Activated naive CD8-positive, alpha-beta T cell (primary cell): ENCODE measurements around the gene AGPS.
"Not testable (repeated sequence)": the region's sequence is repeated elsewhere in the genome, so short reads cannot be mapped to it uniquely, and the experiment has no call there.

Experiments
- H3K27ac Mint-ChIP-seq: one replicate; pipeline ENCODE4 v1.8.0; 2021; ENCODE audit warnings: mixed read lengths
- H3K27me3 Mint-ChIP-seq: one replicate; pipeline ENCODE4 v1.8.0; 2021; ENCODE audit warnings: mixed read lengths
- H3K36me3 Mint-ChIP-seq: one replicate; pipeline ENCODE4 v1.8.0; 2021; ENCODE audit warnings: mixed read lengths
- H3K4me1 Mint-ChIP-seq: one replicate; pipeline ENCODE4 v1.8.0; 2021; ENCODE audit warnings: low read depth, mixed read lengths
- H3K4me3 Mint-ChIP-seq: one replicate; pipeline ENCODE4 v1.8.0; 2021; ENCODE audit warnings: mild to moderate bottlenecking, mixed read lengths
- H3K9me3 Mint-ChIP-seq: one replicate; pipeline ENCODE4 v1.8.0; 2021; ENCODE audit warnings: low read depth, mixed read lengths

AGPS gene

DNA sequence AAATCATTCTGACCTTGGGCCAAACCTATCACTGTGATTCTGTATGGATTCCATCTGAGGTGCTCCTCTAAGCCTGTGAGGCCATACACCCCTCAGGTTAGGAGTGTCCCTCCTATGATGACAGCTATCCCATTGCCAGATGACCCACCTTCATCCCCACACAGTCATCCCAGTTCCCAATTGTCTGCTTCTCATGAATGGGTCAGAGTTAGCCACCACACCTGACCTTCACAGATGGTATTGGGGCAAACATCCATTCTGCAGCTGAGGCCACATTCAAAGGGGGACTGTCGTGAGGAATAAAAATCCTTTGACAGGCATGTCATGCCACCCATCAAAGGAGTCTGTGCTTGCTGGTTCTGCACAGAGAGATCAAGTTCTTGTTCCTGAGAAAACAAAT is 155.2 kb downstream of the AGPS start:
- no peak overlapping the region for H3K27ac Mint-ChIP-seq
- no peaks in the 10 kb centered on the region for H3K36me3 Mint-ChIP-seq
- peaks cover 10% of the 10 kb centered on the region for H3K9me3 Mint-ChIP-seq
- no peak overlapping the region for H3K4me3 Mint-ChIP-seq
- H3K27me3 Mint-ChIP-seq = no peaks in the 10 kb centered on the region
- H3K4me1 Mint-ChIP-seq = peaks cover 2% of the 10 kb centered on the region

DNA sequence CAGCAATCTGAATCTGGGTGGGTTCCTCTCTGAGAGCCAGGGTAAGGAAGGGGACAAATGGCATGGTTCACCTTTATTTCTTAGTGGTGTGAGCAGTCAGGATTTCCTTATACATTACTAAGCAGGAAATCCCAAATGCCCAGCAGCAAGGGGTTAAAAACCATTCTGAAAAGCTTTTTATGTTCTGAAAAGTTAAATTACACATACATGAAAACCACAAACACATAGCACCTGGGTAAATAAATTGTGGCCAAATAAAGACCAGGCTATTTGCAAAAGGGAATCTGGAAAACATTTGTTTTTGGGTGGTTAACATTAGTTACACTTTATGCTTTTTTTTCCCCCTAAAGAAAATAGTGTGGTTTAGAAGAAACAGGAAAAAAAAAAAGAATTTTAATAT is 156.1 kb downstream of the AGPS start:
- peaks cover 10% of the 10 kb centered on the region for H3K9me3 Mint-ChIP-seq
- no peak overlapping the region for H3K4me3 Mint-ChIP-seq
- no peaks in the 10 kb centered on the region for H3K27me3 Mint-ChIP-seq
- no peak overlapping the region for H3K27ac Mint-ChIP-seq
- no peaks in the 10 kb centered on the region for H3K36me3 Mint-ChIP-seq
- peaks cover 10% of the 10 kb centered on the region for H3K4me1 Mint-ChIP-seq

DNA sequence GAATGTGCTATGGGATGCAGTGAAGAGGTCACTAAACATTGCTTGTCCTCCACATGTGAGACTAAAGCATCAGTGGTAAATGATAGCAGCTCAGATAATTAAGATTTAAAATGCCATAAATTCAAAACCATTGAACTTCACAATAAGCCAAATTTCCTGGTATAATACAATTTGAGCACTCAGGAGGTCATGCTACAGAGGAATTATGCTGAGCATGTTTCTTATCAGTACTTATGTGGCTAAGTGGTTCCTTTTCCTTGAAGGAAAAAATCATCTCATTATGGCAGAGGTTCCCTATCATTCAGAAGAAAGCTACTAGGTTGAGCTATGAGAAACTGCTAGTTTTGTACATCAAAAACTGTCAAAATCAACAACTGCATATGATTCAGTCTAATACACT is 156.6 kb downstream of the AGPS start:
- H3K9me3 Mint-ChIP-seq = peaks cover 10% of the 10 kb centered on the region
- H3K27me3 Mint-ChIP-seq = no peaks in the 10 kb centered on the region
- H3K36me3 Mint-ChIP-seq = no peaks in the 10 kb centered on the region
- H3K4me3 Mint-ChIP-seq = no peak overlapping the region
- H3K27ac Mint-ChIP-seq = no peak overlapping the region
- H3K4me1 Mint-ChIP-seq = peaks cover 12% of the 10 kb centered on the region

DNA sequence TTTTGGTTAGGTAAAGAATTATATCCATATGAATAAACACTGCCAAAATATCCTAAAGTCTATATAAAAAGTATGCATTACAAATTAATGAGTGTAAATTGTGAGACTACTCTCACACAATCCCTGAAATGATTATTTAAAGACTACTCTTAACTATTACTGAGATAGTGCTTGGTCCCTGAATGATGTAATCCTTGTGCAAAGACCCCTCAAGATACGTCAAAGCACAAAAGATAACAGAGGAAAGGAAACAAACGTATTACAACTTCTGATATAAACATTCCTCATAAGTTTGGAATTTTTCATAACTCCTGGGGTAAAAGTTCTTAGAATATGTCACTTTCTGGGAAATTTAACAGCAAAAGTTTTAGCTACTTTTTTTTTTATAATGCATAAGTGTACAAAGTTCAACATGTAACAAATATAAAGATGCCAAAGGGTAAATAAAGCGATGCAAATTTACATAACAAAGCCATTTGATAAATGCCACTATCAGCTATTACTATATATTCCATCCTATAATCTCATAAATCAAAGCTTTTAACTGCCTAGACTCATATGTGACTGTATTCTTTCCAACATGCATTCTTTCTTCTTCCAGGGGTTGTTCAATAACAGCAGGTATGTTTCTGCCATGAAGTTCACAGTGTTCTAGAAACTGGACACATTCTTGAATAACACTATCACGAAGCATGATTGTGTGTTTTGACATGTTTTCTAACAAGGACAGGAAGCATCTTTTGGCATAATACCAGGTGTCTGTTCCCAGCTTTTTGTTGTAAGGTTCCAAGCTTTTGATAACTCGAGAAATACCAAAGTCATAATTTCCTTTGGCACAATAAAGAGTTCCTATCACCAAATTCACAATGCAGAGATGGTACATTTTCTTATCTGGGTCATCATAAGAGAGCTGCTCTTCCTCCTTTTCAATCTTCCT is 158.0 kb downstream of the AGPS start:
- no peak overlapping the region for H3K4me3 Mint-ChIP-seq
- peaks cover 12% of the 10 kb centered on the region for H3K4me1 Mint-ChIP-seq
- peaks cover under 1% of the 10 kb centered on the region for H3K27me3 Mint-ChIP-seq
- peaks cover 10% of the 10 kb centered on the region for H3K9me3 Mint-ChIP-seq
- no peak overlapping the region for H3K27ac Mint-ChIP-seq
- no peaks in the 10 kb centered on the region for H3K36me3 Mint-ChIP-seq

DNA sequence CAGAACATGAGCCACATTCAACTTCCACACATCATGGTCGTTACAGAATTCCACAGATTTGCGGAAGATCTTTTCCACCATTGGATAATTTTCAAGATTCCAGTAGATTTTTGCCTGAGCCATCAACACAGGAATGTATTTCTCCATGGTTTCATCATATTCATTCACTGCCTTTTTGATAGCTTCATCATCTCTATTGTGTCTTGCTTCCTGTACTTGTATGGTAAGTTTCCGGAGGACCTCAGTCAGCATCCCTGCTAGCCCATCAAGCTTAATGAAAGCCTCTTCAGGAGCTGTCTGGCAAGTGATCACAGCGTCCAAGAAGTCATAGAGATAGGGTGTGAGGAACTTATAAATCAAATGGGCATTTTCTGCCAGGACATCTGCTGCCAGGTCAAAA is 158.8 kb downstream of the AGPS start:
- H3K36me3 Mint-ChIP-seq, H3K27me3 Mint-ChIP-seq, H3K27ac Mint-ChIP-seq, H3K9me3 Mint-ChIP-seq: not testable (repeated sequence)
- H3K4me3 Mint-ChIP-seq = peak overlapping the region; percentile 69
- peaks cover 12% of the 10 kb centered on the region for H3K4me1 Mint-ChIP-seq

DNA sequence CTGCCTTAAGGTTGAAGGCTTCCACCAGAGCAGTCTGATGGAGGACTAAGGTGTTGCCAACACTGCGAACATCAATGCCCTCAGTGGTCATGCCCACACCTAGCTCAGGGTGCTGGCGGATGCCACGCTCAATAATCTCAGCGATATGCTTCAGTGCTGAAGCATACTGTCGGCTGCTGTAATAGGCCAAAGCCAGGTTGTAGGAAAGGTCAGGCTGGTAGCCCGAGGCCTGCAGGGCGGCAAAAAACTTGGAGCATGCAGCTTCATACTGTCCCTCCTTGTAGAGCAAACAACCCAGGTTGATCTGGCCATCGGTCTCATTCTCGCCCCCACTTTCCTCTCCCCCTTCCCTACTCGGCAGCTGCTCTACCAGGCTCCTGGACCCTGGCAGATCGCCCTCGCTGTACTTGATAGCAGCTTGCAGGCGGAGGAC is 159.4 kb downstream of the AGPS start:
- Mint-ChIP-seq H3K9me3 (peaks cover 7% of the 10 kb centered on the region), H3K27ac (no peak overlapping the region), H3K27me3 (peaks cover 3% of the 10 kb centered on the region), H3K4me1 (peaks cover 12% of the 10 kb centered on the region), H3K4me3 (peak overlapping the region; percentile 98), H3K36me3 (peaks cover 2% of the 10 kb centered on the region)

DNA sequence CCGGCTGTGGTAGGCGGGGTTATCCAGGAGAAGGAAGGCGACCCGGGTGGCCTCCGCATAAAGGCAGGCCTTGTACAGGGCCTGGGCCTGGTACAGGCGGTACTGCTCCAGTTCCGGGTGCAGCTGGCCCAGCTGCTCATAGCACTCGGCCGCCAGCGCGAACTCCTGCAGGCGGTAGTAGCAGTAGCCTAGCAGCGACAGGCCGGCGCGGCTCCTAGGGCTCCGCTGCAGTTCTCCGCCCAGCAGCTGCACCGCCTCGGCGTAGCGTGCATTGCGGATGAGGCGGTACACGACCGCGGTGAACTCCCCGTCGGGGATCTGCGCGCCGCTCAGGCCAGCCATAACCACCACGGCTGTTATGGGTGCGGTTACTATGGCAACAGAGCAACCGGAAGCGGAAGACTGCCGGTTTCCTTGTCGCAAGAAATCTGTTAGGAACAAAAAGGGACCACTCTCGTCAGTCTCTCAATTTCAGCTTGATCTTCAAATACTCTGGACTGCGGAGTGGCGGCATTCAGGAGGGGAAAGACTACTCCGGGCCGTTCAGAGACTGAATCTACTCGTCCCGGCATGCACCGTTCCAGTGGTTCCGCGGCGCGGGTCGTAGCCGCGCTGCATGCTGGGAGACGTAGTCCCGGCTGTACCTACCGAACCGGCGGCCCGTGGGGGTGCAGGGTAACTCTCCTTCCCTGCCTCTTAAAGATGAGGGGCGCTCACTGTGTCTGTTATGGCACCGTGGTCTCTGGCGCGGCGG is 160.0 kb downstream of the AGPS start:
- H3K27me3 Mint-ChIP-seq = peaks cover 5% of the 10 kb centered on the region
- H3K4me3 Mint-ChIP-seq = peak overlapping the region; percentile 98
- peaks cover 13% of the 10 kb centered on the region for H3K9me3 Mint-ChIP-seq
- peaks cover 5% of the 10 kb centered on the region for H3K36me3 Mint-ChIP-seq
- peaks cover 12% of the 10 kb centered on the region for H3K4me1 Mint-ChIP-seq
- peak overlapping the region; percentile 100 for H3K27ac Mint-ChIP-seq

DNA sequence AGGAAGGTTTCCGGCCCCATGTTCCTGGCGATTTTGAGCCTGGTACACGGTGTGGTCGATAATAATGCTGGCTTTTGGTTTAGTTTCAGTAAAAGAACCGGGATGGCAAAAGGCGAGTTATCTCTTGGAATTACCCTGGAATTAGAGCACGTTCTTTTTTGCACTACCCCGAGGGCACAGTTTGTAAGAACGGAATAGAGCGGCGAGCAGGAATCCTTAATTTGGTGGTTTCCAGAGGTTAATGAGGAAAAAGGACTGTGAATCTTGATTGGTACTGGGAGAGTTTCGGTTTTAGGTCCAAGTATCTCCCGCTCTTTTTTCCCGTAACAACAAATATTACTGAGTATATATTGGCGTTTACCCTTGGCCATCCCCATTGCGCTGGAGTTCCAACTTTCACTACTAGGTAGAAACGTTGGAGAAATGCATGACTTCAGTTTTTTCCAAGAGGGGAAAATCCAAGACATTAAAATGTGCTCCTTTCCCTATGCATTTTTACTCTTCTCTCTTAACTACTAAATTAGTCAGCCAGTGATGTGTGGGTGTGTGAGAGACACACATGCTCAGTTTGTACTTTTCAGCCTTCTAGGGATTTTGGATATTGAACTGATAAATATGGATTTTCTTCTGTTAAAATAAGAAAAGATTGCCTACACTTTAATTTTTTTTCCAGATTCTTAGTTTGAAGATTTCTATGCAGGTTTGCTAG is 160.8 kb downstream of the AGPS start:
- Mint-ChIP-seq H3K27ac (peak overlapping the region; percentile 100), H3K4me1 (peaks cover 12% of the 10 kb centered on the region), H3K4me3 (peak overlapping the region; percentile 98), H3K9me3 (peaks cover 15% of the 10 kb centered on the region), H3K27me3 (peaks cover 5% of the 10 kb centered on the region), H3K36me3 (peaks cover 5% of the 10 kb centered on the region)

DNA sequence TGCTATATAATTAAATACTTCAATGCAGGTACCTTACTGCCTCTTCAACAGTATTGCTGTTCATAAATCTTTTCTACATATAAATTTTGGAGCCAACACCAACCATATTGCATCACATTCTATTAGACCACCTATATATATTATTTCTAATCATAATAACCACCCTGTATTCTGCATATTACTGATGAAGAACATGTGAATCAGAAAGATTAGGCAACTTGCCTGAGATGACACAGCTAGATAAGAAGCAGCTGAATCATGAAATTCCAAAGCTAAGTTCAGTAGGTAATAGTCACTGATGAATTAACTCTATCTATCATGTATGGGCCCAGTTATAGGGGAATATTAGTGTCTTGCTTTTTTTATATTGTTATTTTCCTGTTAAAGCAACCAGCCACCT is 161.8 kb downstream of the AGPS start:
- no peak overlapping the region for H3K27ac Mint-ChIP-seq
- H3K27me3 Mint-ChIP-seq = peaks cover 5% of the 10 kb centered on the region
- peaks cover 15% of the 10 kb centered on the region for H3K9me3 Mint-ChIP-seq
- peaks cover 5% of the 10 kb centered on the region for H3K36me3 Mint-ChIP-seq
- H3K4me3 Mint-ChIP-seq = no peak overlapping the region
- H3K4me1 Mint-ChIP-seq = peaks cover 12% of the 10 kb centered on the region

DNA sequence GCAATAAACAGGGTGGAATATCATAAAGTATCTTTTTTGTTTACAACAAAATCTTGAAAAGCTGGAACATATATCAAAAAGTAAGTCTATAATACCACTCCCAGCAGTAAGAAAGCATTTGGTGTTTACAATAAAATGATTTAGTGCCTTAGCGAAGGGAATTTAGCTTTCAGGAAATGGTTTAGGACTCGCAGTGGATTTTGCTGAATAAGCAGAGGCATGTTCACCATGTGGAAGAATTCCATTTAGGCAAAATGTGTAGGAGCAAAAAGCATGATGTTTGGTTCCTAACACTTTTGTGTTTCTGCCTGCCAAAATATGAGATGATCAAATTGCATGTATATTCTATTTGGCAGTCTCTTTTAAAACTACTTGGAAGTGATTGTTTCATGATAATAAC is 163.6 kb downstream of the AGPS start:
- Mint-ChIP-seq H3K4me1 (peaks cover 12% of the 10 kb centered on the region), H3K36me3 (peaks cover 5% of the 10 kb centered on the region)

DNA sequence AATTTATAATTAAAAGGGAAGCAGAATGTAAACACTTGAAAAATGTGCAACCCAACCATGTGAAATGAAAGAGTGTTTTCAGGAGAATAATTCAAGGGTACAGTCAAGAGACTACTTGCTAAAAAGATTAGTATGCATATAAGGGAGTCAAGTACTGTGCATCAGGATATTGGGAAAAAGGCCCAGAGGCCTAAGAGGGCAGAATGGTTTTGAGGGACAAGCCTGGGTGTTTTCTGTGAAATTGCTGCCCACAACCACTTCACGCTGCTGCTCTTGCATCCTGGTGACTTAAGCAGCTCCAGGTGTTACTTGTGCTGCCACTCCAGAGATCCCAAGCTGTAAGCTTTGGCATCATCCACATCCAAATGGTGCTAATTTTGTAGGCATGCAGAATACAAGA is 165.2 kb downstream of the AGPS start:
- Mint-ChIP-seq H3K9me3 (peaks cover 8% of the 10 kb centered on the region), H3K27ac (no peak overlapping the region), H3K4me1 (peaks cover 11% of the 10 kb centered on the region), H3K4me3 (no peak overlapping the region), H3K36me3 (peaks cover 5% of the 10 kb centered on the region), H3K27me3 (peaks cover 5% of the 10 kb centered on the region)

More for the DNA sequence above, 163.6 kb downstream of the AGPS start:
- peaks cover 5% of the 10 kb centered on the region for H3K27me3 Mint-ChIP-seq
- no peak overlapping the region for H3K4me3 Mint-ChIP-seq
- no peak overlapping the region for H3K27ac Mint-ChIP-seq
- peaks cover 8% of the 10 kb centered on the region for H3K9me3 Mint-ChIP-seq

DNA sequence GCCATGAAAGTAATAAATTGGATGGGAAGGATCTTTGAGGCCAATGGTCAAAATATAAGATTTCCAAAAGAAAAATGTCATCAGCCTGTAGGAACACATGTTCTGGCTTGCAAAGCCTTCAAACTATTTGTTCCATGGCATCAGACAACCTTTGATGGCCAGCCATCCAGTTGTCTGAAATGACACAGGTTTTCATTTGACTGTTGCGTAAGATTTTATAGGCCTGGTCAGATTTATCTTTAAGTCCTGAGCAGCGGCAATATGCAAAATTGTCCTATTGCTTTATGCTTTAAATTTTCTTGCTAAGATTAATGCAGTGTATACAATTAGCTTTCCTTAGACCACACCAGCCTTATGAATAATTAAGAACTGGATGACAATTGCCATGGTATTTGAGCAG is 167.1 kb downstream of the AGPS start:
- H3K27me3 Mint-ChIP-seq = peaks cover 5% of the 10 kb centered on the region
- H3K4me1 Mint-ChIP-seq = no peaks in the 10 kb centered on the region
- H3K4me3 Mint-ChIP-seq = no peak overlapping the region
- H3K27ac Mint-ChIP-seq = no peak overlapping the region
- peaks cover 8% of the 10 kb centered on the region for H3K9me3 Mint-ChIP-seq
- peaks cover 5% of the 10 kb centered on the region for H3K36me3 Mint-ChIP-seq

DNA sequence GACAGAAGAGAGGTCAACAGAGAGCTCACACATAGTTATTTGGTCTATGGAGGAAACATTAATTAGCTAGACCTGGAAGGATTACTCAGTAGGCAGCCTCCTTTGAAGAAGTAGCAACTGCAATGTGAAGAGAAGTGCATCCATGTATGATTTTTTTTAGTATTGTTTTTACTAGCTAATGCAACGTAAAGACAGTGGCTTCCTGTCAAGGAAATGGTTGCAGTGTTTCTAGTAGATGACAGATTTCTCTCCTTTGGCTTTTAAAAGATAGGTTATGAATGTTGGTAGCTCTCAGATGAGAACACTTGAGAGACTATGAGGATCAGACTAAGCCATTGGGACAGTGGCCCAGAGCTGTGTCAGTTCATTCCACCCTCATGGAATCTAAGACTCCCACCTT is 175.8 kb downstream of the AGPS start:
- Mint-ChIP-seq H3K4me3 (no peak overlapping the region), H3K27ac (no peak overlapping the region), H3K27me3 (no peaks in the 10 kb centered on the region), H3K9me3 (no peaks in the 10 kb centered on the region), H3K4me1 (no peaks in the 10 kb centered on the region), H3K36me3 (peaks cover 2% of the 10 kb centered on the region)

DNA sequence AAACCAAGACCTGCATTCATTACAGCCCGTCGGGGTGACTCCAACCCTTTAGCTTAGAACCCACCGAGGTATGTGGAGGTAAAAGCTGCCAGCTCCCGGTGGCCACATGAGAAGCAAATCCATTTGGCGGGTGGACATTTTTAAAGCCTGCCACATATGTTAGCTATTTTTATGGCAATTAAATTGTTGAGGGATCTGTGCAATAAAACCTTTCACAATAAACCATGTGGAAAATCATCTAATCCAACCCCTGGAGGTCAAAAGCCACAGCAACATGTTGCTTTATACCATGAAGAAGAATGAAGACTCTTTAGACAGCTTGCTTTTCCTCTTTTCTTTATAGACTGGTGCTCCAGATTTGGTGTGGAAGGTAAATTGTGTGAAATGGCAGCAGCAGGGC is 176.3 kb downstream of the AGPS start:
- Mint-ChIP-seq H3K27me3 (peaks cover 1% of the 10 kb centered on the region), H3K4me1 (no peaks in the 10 kb centered on the region), H3K4me3 (no peak overlapping the region)

DNA sequence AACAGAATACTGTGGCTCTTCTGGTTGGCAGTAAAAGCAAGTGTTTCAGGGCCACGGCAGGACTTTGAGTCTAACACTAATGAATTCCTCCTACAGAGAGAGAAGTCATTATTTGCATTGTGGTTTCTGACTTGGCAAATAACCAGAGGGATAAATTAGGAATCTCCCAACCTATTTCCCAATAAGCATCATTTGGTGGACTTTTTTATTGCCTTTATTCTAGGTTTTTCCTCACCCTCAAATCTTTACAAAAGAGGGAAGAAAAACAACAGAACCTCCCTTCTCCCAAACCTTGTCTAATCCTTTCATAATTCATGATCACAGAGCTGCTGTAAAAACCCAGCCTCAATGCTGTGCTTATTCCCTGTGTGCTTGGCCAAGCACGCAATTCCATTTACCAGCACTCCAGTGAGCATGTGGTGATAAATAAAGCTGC is 179.7 kb downstream of the AGPS start:
- H3K4me3 Mint-ChIP-seq = no peak overlapping the region
- peaks cover 1% of the 10 kb centered on the region for H3K27me3 Mint-ChIP-seq
- H3K27ac Mint-ChIP-seq = no peak overlapping the region
- peaks cover 2% of the 10 kb centered on the region for H3K36me3 Mint-ChIP-seq
- H3K9me3 Mint-ChIP-seq = no peaks in the 10 kb centered on the region
- H3K4me1 Mint-ChIP-seq = no peaks in the 10 kb centered on the region

More for the DNA sequence above, 176.3 kb downstream of the AGPS start:
- Mint-ChIP-seq H3K9me3 (no peaks in the 10 kb centered on the region), H3K27ac (no peak overlapping the region), H3K36me3 (peaks cover 2% of the 10 kb centered on the region)
